SK-N-SH treated with all-trans-retinoic acid at 6 μM for 48 hours (cell line): Measurements from ENCODE around the gene RPL18A.

Source experiments
- TCF4 ChIP-seq: fragments of 250-450 bp; sonication (Bioruptor Pico); IDR thresholded peaks from 2 replicates; pipeline ENCODE4 v1.8.0; 2021; ENCODE audit warnings: mild to moderate bottlenecking, moderate library complexity, borderline replicate concordance
- ZNF8 ChIP-seq: fragments of 450-650 bp; formaldehyde crosslinking; IDR thresholded peaks from 2 replicates; pipeline ENCODE4 v1.5.0; 2020; ENCODE audit warnings: mild to moderate bottlenecking, moderate library complexity
- TF ChIP-seq, protein P1 (sequence below): fragments of 250-450 bp; sonication (Bioruptor Pico); IDR thresholded peaks from 2 replicates; pipeline ENCODE4 v1.5.1; 2020; ENCODE audit warnings: low read depth, mild to moderate bottlenecking, moderate library complexity
- TF ChIP-seq, protein P2 (sequence below): fragments of 250-450 bp; sonication (Bioruptor Pico); IDR thresholded peaks from 2 replicates; pipeline ENCODE4 v1.8.0; 2020; ENCODE audit warnings: mild to moderate bottlenecking, moderate library complexity, borderline replicate concordance

DNA sequence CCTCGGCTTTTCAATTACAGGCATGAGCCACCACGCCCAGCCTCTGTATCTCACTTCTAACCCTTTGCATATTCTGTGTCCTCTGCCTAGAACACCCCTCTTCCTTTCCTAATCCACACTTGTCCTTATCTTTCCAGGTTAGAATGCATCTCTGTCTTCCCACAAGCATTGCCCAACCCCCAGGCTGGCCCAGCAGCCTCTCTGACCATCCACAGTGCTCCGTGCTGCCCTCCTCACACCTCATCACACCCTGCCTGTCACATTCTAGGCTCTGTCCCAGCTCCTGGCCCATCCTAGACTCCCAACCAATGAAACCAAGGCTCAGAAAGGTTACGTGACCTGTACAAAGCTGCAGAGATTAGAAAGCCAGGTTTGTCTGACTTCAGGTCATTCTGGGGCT is 23.2 kb upstream of the RPL18A start:
- TF ChIP-seq ZNF8 (CRISPR knock-in tag) (no peak), TCF4 (no peak)
- TF ChIP-seq, protein P1, sequence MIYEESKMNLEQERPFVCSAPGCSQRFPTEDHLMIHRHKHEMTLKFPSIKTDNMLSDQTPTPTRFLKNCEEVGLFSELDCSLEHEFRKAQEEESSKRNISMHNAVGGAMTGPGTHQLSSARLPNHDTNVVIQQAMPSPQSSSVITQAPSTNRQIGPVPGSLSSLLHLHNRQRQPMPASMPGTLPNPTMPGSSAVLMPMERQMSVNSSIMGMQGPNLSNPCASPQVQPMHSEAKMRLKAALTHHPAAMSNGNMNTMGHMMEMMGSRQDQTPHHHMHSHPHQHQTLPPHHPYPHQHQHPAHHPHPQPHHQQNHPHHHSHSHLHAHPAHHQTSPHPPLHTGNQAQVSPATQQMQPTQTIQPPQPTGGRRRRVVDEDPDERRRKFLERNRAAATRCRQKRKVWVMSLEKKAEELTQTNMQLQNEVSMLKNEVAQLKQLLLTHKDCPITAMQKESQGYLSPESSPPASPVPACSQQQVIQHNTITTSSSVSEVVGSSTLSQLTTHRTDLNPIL (CRISPR knock-in tag), result no peak
- TF ChIP-seq, protein P2, sequence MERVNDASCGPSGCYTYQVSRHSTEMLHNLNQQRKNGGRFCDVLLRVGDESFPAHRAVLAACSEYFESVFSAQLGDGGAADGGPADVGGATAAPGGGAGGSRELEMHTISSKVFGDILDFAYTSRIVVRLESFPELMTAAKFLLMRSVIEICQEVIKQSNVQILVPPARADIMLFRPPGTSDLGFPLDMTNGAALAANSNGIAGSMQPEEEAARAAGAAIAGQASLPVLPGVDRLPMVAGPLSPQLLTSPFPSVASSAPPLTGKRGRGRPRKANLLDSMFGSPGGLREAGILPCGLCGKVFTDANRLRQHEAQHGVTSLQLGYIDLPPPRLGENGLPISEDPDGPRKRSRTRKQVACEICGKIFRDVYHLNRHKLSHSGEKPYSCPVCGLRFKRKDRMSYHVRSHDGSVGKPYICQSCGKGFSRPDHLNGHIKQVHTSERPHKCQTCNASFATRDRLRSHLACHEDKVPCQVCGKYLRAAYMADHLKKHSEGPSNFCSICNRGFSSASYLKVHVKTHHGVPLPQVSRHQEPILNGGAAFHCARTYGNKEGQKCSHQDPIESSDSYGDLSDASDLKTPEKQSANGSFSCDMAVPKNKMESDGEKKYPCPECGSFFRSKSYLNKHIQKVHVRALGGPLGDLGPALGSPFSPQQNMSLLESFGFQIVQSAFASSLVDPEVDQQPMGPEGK, result no peak
